ENCODE measurements around the gene ACD. TPM values are rescaled to one million over a fixed set of nuclear protein-coding genes. Genes with fewer than 3 reads are reported as not detected.

Gene ACD
- 38.8 TPM for total RNA-seq

DNA sequence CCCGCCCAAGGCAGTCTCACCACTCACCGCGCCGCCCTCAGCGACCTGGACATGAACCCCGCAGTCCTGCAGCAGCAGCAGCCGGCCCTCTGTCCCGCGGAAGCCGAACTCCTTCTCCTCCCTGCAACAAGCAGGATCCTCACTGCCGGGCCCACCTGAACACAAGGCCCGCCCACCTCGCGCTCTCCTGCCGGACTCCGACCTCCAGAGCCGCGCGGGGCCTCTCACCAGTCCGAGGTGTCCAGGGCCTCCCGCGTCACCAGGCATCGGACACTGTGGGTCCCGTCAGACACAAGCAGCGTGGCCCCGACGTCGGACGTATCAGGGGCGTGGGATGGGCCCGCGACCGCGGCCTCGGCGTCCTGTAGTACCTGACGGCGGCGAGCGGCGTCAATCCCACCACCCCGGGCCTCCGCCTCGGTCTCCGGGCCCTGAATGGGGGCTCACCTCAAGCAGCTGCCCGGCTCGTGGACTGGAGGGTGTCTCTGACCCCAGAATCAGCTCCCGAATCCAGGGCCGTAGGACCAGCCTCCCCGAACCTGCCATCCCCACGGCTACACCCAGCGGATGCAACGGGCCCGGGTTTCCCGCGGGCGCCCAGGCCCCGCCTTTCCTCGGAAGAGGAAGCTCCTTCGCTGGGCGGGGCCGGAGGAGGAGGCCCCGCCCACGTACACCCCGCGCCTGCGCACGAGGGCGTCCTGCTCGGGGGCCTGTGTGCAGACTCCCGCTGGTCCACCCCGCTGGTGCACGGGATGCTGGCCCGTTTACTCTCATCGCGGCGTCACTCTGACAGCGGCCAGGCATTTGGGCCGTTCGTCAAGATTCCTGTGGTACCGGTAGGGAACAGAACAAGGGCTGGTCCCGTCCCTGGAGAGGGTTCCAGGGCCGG is at the start of gene ACD:
TSS of gene ACD (minus strand) at position 586 of the 889 bp plus-strand sequence. CDS start at position 546, 40 bp downstream.
- no peaks in the 10 kb centered on the region for H3K27me3 ChIP-seq
- DNase-seq (ENCODE audit: extremely low spot score in 2 of 2), result peak in 1 of 2 donors; percentile 94
- TF ChIP-seq, protein P1, sequence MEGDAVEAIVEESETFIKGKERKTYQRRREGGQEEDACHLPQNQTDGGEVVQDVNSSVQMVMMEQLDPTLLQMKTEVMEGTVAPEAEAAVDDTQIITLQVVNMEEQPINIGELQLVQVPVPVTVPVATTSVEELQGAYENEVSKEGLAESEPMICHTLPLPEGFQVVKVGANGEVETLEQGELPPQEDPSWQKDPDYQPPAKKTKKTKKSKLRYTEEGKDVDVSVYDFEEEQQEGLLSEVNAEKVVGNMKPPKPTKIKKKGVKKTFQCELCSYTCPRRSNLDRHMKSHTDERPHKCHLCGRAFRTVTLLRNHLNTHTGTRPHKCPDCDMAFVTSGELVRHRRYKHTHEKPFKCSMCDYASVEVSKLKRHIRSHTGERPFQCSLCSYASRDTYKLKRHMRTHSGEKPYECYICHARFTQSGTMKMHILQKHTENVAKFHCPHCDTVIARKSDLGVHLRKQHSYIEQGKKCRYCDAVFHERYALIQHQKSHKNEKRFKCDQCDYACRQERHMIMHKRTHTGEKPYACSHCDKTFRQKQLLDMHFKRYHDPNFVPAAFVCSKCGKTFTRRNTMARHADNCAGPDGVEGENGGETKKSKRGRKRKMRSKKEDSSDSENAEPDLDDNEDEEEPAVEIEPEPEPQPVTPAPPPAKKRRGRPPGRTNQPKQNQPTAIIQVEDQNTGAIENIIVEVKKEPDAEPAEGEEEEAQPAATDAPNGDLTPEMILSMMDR (IDR thresholded peaks at IDR 0.05), result no peak
- peak; percentile 84 to 99 for TF ChIP-seq POLR2AphosphoS5 (IDR thresholded peaks at IDR 0.05; ENCODE audit: insufficient read depth in 1 of 2, low read depth in 1 of 2)
- peak; percentile 71 to 93 for TF ChIP-seq POLR2A (IDR thresholded peaks at IDR 0.05)
- H3K9me3 ChIP-seq, result no peaks in the 10 kb centered on the region
- peaks cover 0 to 10% of the 10 kb centered on the region in 2 donors for H3K36me3 ChIP-seq
- H3K4me3 ChIP-seq, result peak within 1 kb of the TSS; percentile 84 to 99
- intact Hi-C loops (cut with DNase I), result no loop called here
- H3K27ac ChIP-seq, result peak within 1 kb of the TSS; percentile 90
- H3K4me1 ChIP-seq, result peaks cover 30% of the 10 kb centered on the region

DNA sequence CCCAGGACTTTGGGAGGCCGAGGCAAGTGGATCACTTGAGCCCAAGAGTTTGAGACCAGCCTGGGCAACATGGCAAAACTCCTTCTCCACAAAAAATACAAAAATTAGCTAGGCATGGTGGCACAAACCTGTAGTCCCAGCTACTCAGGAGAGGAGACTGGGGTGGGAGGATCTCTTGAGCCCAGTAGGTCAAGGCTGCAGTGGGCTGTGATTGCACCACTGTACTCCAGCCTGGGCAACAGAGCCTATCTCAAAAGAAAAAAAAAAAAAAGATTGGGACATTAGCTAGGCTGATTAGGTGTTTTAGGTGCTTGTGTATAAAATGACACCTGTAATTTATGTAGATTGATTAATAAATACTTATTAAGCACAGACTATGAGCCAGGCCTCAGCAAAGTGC is 49.0 kb upstream of the ACD start:
- H3K27ac ChIP-seq, result no peak overlapping the region
- H3K27me3 ChIP-seq, result no peaks in the 10 kb centered on the region
- TF ChIP-seq, protein P1 (IDR thresholded peaks at IDR 0.05), result no peak
- no peak for TF ChIP-seq POLR2A (IDR thresholded peaks at IDR 0.05)
- no peak for TF ChIP-seq POLR2AphosphoS5 (IDR thresholded peaks at IDR 0.05; ENCODE audit: insufficient read depth in 1 of 2, low read depth in 1 of 2)
- H3K36me3 ChIP-seq, result no peaks in the 10 kb centered on the region
- intact Hi-C loops (cut with DNase I), result no loop called here
- H3K9me3 ChIP-seq, result no peaks in the 10 kb centered on the region
- no peak overlapping the region for H3K4me3 ChIP-seq
- no peak for DNase-seq (ENCODE audit: extremely low spot score in 2 of 2)
- H3K4me1 ChIP-seq, result no peaks in the 10 kb centered on the region

DNA sequence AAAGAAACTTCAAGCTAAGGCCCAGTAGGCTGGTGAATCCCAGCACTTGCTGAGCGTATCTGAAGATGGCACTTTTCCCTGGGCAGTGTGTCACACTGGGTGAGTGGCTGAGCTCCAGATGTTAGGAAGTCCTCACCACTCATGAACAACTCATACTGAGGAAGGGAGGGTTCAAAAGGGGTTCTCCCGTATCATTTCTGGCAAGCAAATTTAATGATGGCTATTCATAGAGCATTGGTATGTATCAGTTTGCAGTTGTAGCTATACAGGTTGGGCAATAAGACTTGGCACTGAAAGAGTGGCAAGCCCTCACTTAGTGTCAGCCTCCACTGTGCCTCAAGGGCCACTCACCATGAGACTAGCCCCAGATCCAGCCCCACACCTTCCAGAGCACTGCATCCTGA is 48.3 kb upstream of the ACD start:
- Histone ChIP-seq H3K27me3 (no peaks in the 10 kb centered on the region), H3K27ac (no peak overlapping the region), H3K4me1 (peaks cover 4% of the 10 kb centered on the region), H3K4me3 (no peak overlapping the region), H3K36me3 (no peaks in the 10 kb centered on the region), H3K9me3 (no peaks in the 10 kb centered on the region)
- TF ChIP-seq, protein P1 (IDR thresholded peaks at IDR 0.05), result no peak
- TF ChIP-seq POLR2AphosphoS5 (IDR thresholded peaks at IDR 0.05; ENCODE audit: insufficient read depth in 1 of 2, low read depth in 1 of 2) (no peak), POLR2A (IDR thresholded peaks at IDR 0.05) (no peak)
- DNase-seq (ENCODE audit: extremely low spot score in 2 of 2), result no peak
- intact Hi-C loops (cut with DNase I), result no loop called here

DNA sequence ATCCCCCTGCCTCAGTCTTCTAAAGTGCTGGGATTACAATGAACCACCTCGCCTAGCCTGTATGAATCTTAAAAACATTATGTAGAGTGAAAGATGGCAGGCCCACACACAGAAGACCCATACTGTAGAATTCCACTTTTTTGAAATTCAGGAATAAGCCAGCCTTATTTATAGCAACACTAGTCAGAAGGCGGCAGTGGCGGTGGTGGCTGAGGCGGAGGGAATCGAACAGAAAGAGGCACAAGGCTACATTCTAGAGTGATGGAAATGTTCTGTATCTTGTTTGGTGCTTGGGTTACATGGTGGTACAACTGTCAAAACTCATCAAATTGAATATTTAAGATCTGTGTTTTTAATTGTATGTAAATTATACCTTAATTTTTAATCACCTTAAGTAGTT is 47.7 kb upstream of the ACD start:
- H3K27ac ChIP-seq, result no peak overlapping the region
- DNase-seq (ENCODE audit: extremely low spot score in 2 of 2), result no peak
- no peak overlapping the region for H3K4me3 ChIP-seq
- intact Hi-C loops (cut with DNase I), result no loop called here
- TF ChIP-seq, protein P1 (IDR thresholded peaks at IDR 0.05), result no peak
- TF ChIP-seq POLR2A (IDR thresholded peaks at IDR 0.05) (no peak), POLR2AphosphoS5 (IDR thresholded peaks at IDR 0.05; ENCODE audit: insufficient read depth in 1 of 2, low read depth in 1 of 2) (no peak)
- peaks cover 10% of the 10 kb centered on the region for H3K4me1 ChIP-seq
- no peaks in the 10 kb centered on the region for H3K27me3 ChIP-seq
- no peaks in the 10 kb centered on the region for H3K36me3 ChIP-seq
- no peaks in the 10 kb centered on the region for H3K9me3 ChIP-seq

DNA sequence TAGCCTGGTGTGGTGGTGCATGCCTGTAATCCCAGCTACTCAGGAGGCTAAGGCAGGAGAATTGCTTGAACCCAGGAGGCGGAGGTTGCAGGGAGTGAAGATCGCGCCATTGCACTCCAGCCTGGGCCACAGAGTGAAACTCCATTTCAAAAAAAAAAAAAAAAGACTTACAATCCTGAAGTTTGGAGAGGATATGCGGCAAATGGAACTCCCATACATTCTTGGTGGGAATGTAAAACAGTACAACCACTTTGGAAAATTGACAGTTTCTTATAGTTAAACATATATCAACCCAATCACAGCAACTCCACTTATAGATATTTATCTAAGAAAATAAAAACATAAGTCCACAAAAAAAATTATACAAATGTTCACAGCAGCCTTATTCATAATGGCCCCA is 47.1 kb upstream of the ACD start:
- no peak overlapping the region for H3K27ac ChIP-seq

More for the DNA sequence above, 47.1 kb upstream of the ACD start:
- Histone ChIP-seq H3K4me3 (no peak overlapping the region), H3K9me3 (no peaks in the 10 kb centered on the region), H3K4me1 (peaks cover 13% of the 10 kb centered on the region), H3K27me3 (no peaks in the 10 kb centered on the region), H3K36me3 (no peaks in the 10 kb centered on the region)
- TF ChIP-seq, protein P1 (IDR thresholded peaks at IDR 0.05), result no peak
- TF ChIP-seq POLR2AphosphoS5 (IDR thresholded peaks at IDR 0.05; ENCODE audit: insufficient read depth in 1 of 2, low read depth in 1 of 2) (no peak), POLR2A (IDR thresholded peaks at IDR 0.05) (no peak)
- intact Hi-C loops (cut with DNase I), result no loop called here
- DNase-seq (ENCODE audit: extremely low spot score in 2 of 2), result no peak
